BE2C (cell line): ENCODE measurements around the gene NCOA4.
A peak's percentile ranks its signal among the peaks of the same experiment; 100 is the strongest.
"Not testable (repeated sequence)": the region's sequence is repeated elsewhere in the genome, so short reads cannot be mapped to it uniquely, and the experiment has no call there.

Experiments
- DNase-seq: peaks from one replicate; pipeline ENCODE4 v3.0.0-alpha.2; 2020
- H3K27me3 ChIP-seq: fragments of 250-450 bp; sonication (Bioruptor Pico); 2 replicates; pipeline ENCODE4 v1.5.1; 2020; ENCODE audit warnings: mild to moderate bottlenecking
- H3K36me3 ChIP-seq: fragments of 250-450 bp; sonication (Bioruptor Pico); 2 replicates; pipeline ENCODE4 v1.5.1; 2020; ENCODE audit warnings: mild to moderate bottlenecking
- H3K4me1 ChIP-seq: fragments of 250-450 bp; sonication (Bioruptor Pico); 2 replicates; pipeline ENCODE4 v1.5.1; 2020
- H3K4me3 ChIP-seq: 2 replicates; pipeline ENCODE4 v1.5.1; 2011; ENCODE audit warnings: low read depth, low read length
- H3K9me3 ChIP-seq: fragments of 250-450 bp; sonication (Bioruptor Pico); 2 replicates; pipeline ENCODE4 v1.5.1; 2020
- CTCF ChIP-seq: IDR thresholded peaks from 2 replicates; pipeline ENCODE4 v1.5.1; 2012; ENCODE audit warnings: mild to moderate bottlenecking, low read depth, low read length

NCOA4 gene

DNA sequence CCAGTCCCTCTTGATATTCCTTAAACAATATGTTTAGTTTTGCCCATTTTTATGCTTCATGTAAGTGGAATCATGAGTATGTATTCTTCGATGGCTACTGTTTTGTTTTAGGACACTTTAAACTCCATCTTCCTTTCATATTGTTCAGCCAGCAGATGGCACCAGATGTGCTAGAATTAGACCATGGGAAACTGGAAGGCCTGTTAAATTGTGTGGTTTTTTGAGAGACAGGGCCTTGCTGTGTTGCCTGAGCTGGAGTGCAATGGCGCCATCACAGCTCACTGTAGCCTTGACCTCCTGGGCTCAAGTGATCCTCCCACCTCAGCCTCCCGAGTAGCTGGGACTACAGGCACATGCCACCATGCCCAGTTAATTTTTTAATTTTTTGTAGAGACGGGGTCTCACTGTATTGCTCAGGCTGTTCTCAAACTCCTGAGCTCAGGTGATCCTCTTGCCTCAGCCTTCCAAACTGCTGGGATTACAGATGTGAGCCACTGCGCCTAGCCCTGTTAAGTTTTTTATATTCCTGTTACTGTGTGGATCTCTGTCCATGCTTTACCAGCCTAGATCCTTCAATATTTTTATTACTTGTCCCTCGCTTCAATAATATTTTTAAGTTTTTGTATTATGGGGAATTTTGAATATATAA, 46.8 kb downstream of the NCOA4 start:
- H3K36me3 ChIP-seq, H3K4me1 ChIP-seq, H3K27me3 ChIP-seq, H3K9me3 ChIP-seq, H3K4me3 ChIP-seq: not testable (repeated sequence)
- peak; percentile 42 for DNase-seq
- TF ChIP-seq CTCF: peak; percentile 37

DNA sequence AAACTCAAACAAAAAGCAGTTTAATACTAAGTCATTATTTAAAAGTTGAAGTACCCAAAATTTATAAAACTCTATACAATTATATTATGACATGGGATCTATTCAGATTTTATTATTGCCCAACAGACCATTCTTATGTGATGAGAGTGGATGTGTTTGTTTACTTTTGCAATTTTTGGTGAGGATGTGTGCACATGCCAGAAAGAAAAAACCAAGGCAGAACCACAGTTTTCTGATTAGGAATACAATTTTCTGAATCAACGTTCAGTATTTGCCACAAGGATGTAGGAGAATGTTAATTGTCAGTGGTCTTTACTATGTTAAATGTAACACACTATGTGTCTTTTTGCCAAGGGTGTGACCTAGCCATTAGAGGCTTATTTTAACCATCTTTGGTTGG, 49.1 kb downstream of the NCOA4 start:
- DNase-seq, H3K36me3 ChIP-seq, H3K4me1 ChIP-seq, H3K27me3 ChIP-seq, H3K4me3 ChIP-seq, H3K9me3 ChIP-seq: not testable (repeated sequence)

- DNase-seq, H3K9me3 ChIP-seq, H3K4me3 ChIP-seq, H3K27me3 ChIP-seq, H3K4me1 ChIP-seq, H3K36me3 ChIP-seq: not testable (repeated sequence)
Observed at GRCh38 chr10:45978554-45978953, 51.9 kb downstream of the NCOA4 start.

GRCh38 chr10:45974041-45974440, 56.4 kb downstream of the NCOA4 start:
- H3K27me3 ChIP-seq, H3K36me3 ChIP-seq, H3K4me3 ChIP-seq, H3K9me3 ChIP-seq, DNase-seq, H3K4me1 ChIP-seq: not testable (repeated sequence)

GRCh38 chr10:45972813-45973169, 57.6 kb downstream of the NCOA4 start:
- H3K36me3 ChIP-seq, H3K9me3 ChIP-seq, H3K4me1 ChIP-seq, H3K27me3 ChIP-seq, DNase-seq: not testable (repeated sequence)
- peak overlapping the region; percentile 80 for H3K4me3 ChIP-seq

GRCh38 chr10:45972106-45972812, 58.2 kb downstream of the NCOA4 start, which contains the start of gene TIMM23:
Gene TIMM23 (plus strand): TSS chr10:45972489. CDS start chr10:45972625, 136 bp downstream.
- H3K4me3 ChIP-seq: peak within 1 kb of the TSS; percentile 80
- not testable (repeated sequence) for H3K4me1 ChIP-seq, H3K9me3 ChIP-seq, H3K36me3 ChIP-seq, H3K27me3 ChIP-seq
- peak; percentile 85 for DNase-seq

DNA sequence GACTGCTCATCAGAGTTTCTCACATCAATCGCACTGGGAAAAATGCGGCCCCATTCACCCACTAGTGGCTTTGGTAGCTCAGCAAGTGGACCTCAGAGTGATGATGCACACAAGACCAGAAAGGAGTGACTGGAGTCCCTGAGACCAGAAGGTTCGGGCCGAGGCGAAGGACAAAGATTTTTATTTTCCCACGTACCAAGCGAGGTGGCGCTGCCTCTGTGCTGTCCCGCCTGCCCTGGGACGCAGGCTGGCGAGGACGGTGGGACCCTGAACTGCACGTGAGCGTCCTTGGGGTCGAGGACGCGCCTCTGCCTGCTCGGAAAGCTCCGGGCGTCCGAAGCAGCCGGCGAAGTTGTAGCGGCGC, 58.7 kb downstream of the NCOA4 start:
- not testable (repeated sequence) for DNase-seq, H3K27me3 ChIP-seq, H3K4me1 ChIP-seq, H3K9me3 ChIP-seq, H3K36me3 ChIP-seq
- peak overlapping the region; percentile 80 for H3K4me3 ChIP-seq

- not testable (repeated sequence) for H3K36me3 ChIP-seq, DNase-seq, H3K9me3 ChIP-seq, H3K27me3 ChIP-seq, H3K4me1 ChIP-seq
- H3K4me3 ChIP-seq: peak overlapping the region; percentile 80
Observed at GRCh38 chr10:45971019-45971418, 59.4 kb downstream of the NCOA4 start.

DNA sequence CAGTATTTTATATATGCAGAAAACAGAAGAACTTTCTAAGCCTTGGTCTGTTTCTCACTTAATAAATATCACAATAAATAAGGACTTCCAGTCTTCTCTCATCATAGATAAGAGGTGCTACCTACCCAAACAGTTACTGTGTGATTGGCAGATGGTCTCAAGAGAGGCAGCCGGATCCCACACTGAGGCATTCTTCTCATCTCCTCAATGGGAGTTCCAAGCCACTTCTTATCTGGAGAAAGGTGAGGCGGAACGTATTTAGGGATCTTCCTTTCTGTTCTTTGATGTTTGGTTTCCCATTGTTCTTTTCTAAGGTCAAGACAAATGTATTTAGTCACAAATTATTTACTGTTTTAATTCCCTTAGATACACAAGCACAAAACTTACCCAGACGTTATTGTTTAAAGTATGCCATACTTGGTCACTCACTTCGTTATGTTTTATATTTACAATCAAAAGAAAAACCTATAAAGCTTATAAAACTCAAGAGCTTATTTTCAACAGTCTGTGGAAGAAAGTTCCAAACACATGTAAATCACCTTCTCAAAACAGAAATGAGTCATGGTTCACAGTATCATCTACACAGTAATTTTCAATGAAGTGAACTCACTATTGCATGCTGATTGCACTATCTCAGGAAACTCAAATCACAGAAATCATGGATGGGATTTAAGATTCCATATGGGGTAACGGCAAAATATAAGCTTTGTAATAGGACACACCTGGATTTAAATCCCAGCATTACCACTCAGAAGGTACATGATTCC, 67.6 kb downstream of the NCOA4 start:
- H3K9me3 ChIP-seq, H3K4me1 ChIP-seq, H3K4me3 ChIP-seq, DNase-seq, H3K27me3 ChIP-seq, H3K36me3 ChIP-seq: not testable (repeated sequence)

DNA sequence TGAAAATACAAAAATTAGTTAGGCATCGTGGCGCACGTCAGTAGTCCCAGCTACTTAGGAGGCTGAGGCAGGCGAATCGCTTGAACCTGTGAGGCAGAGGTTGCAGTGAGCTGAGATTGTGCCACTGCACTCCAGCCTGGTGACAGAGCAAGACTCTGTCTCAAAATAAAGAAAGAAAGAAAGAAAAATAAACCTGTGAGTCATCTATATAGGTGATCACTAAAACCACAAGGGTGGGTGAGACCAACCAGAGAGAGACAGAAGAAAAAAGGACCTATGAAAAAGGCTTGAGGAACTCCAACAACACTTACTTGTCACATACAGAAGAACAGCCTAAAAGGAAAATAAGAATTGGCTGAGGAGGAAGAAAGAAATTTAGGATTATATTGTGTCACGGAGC, 72.5 kb downstream of the NCOA4 start:
- DNase-seq, H3K4me3 ChIP-seq, H3K9me3 ChIP-seq, H3K4me1 ChIP-seq, H3K36me3 ChIP-seq, H3K27me3 ChIP-seq: not testable (repeated sequence)

DNA sequence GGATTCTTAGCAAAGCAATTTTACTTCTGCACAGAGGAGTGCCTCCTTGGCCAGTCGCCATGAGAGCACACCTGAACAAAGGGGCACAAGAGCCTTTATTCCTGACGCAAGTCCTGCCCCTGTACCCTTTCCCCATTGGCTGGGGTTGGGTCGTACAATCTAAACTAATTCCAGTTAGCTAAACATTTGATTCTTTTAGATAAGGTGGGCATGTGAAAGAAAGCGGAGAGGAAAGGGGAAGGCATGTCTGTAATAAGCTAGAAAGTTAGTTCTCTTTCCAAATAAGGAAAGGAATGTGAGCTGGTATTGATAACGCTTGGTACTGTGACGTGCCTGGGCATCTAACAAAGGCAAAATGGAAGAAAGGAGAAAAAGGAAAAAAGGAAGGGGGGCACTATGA, 73.8 kb downstream of the NCOA4 start:
- H3K27me3 ChIP-seq, H3K4me3 ChIP-seq, DNase-seq, H3K4me1 ChIP-seq, H3K36me3 ChIP-seq, H3K9me3 ChIP-seq: not testable (repeated sequence)
